ENCODE results near the gene TLE5.

- no peak for TF ChIP-seq ETS1 (IDR thresholded peaks at IDR 0.05)
- no peak for TF ChIP-seq CTCF (conservative IDR thresholded peaks at IDR 0.05; ENCODE audit: low read depth in 2 of 2)
- no peak for TF ChIP-seq EZH2 (IDR thresholded peaks at IDR 0.05; ENCODE audit: low read depth, unreplicated experiment)
- TF ChIP-seq EZH2phosphoT487 (IDR thresholded peaks at IDR 0.05; ENCODE audit: unreplicated experiment), result no peak
- TF ChIP-seq CREB1 (CRISPR knock-in tag; IDR thresholded peaks at IDR 0.05; ENCODE audit: low read depth), result no peak
- no peak for TF ChIP-seq POLR2AphosphoS5 (IDR thresholded peaks at IDR 0.05; ENCODE audit: low read depth)
- TF ChIP-seq NANOG (IDR thresholded peaks at IDR 0.05; ENCODE audit: borderline replicate concordance), result no peak
- TF ChIP-seq REST (IDR thresholded peaks at IDR 0.05; ENCODE audit: unreplicated experiment), result no peak
- no peak for TF ChIP-seq ZNF331 (CRISPR knock-in tag; IDR thresholded peaks at IDR 0.05; ENCODE audit: low read depth)
- no peak for TF ChIP-seq ZNF462 (CRISPR knock-in tag; IDR thresholded peaks at IDR 0.05)
- no peak for TF ChIP-seq ZNF114 (CRISPR knock-in tag; IDR thresholded peaks at IDR 0.05)
These were observed 20.3 kb downstream of the TLE5 start for GRCh38 chr19:3041761-3042620.

Data from GM23338 (cell line).